Kidney epithelial cell (primary cell): ENCODE data around the gene FKBP4. TPM values are rescaled to one million over a fixed set of nuclear protein-coding genes. Genes with fewer than 3 reads are reported as not detected.

Experiments used
- DNase-seq: peaks from one replicate; pipeline ENCODE4 v3.0.0-alpha.2; 2010; ENCODE audit warnings: low read depth
- H3K27me3 ChIP-seq: 2 replicates; pipeline ENCODE4 v1.6.0; 2011; ENCODE audit warnings: low read length; ENCODE audit not compliant: control insufficient read depth, insufficient read depth
- H3K36me3 ChIP-seq: 2 replicates; pipeline ENCODE4 v1.5.1; 2011; ENCODE audit warnings: low read length; ENCODE audit not compliant: control insufficient read depth, insufficient read depth
- H3K4me3 ChIP-seq: 2 replicates; pipeline ENCODE4 v1.5.1; 2011; ENCODE audit warnings: low read depth, mild to moderate bottlenecking, control low read depth, low read length
- total RNA-seq: library from RNA; depleted of rRNA; stranded (reverse); fragments of >200 nt; gene quantifications from 2 replicates; pipeline ENCODE4 v1.2.3, GENCODE V29; 2015
- TF ChIP-seq, protein P1 (sequence below): IDR thresholded peaks from 2 replicates; pipeline ENCODE4 v1.5.1; 2011; ENCODE audit warnings: mild to moderate bottlenecking, moderate library complexity, low read length, control low read depth, inconsistent platforms; ENCODE audit not compliant: insufficient read depth, poor library complexity, severe bottlenecking

The FKBP4 gene
- total RNA-seq, 1 donor from 2014 or later, result 40.0 TPM

DNA sequence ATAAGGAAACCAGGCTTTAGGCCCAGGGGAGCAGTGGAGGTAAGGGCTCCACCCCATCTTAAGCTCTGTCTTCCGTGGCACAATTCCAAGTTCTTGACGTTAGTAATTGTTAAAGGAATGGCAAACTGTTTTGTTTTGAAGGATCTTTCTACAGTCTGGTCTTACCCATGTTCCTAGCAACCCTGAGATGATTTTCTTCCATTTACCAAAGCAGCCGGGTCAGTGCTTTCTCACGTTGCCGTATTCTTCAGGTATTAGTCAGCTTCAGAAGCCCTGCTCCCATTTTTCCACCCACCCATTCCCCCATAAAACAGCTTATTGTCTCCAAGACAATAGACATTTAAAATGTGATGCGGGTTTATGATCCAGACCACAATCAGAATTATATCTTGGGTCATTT lies 29.8 kb downstream of the FKBP4 start:
- no peak for DNase-seq
- no peaks in the 10 kb centered on the region for H3K27me3 ChIP-seq
- no peak overlapping the region for H3K4me3 ChIP-seq
- TF ChIP-seq, protein P1, sequence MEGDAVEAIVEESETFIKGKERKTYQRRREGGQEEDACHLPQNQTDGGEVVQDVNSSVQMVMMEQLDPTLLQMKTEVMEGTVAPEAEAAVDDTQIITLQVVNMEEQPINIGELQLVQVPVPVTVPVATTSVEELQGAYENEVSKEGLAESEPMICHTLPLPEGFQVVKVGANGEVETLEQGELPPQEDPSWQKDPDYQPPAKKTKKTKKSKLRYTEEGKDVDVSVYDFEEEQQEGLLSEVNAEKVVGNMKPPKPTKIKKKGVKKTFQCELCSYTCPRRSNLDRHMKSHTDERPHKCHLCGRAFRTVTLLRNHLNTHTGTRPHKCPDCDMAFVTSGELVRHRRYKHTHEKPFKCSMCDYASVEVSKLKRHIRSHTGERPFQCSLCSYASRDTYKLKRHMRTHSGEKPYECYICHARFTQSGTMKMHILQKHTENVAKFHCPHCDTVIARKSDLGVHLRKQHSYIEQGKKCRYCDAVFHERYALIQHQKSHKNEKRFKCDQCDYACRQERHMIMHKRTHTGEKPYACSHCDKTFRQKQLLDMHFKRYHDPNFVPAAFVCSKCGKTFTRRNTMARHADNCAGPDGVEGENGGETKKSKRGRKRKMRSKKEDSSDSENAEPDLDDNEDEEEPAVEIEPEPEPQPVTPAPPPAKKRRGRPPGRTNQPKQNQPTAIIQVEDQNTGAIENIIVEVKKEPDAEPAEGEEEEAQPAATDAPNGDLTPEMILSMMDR, result no peak
- peaks cover 1% of the 10 kb centered on the region for H3K36me3 ChIP-seq

DNA sequence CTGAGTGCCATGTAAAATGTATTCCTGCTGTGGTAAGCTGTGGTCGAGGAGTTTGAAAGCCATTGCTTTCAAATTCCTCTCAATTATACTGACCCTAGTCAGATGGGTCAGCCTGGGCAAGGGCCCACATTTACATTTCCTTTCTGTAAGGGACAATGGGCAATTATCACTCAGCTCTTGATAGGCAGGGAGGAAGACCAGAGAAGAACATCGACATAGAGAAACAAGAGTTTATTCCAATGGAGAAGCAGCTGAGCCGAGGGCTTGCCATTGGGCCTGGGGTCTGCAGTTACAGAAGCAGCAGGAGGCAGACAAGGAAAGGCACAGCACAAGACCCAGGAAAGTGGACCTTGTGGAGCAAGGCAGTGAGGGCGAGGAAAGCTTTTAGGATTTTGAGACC lies 30.4 kb downstream of the FKBP4 start:
- H3K36me3 ChIP-seq, result peaks cover 1% of the 10 kb centered on the region
- DNase-seq, result no peak
- no peaks in the 10 kb centered on the region for H3K27me3 ChIP-seq
- TF ChIP-seq, protein P1, result no peak
- H3K4me3 ChIP-seq, result no peak overlapping the region

DNA sequence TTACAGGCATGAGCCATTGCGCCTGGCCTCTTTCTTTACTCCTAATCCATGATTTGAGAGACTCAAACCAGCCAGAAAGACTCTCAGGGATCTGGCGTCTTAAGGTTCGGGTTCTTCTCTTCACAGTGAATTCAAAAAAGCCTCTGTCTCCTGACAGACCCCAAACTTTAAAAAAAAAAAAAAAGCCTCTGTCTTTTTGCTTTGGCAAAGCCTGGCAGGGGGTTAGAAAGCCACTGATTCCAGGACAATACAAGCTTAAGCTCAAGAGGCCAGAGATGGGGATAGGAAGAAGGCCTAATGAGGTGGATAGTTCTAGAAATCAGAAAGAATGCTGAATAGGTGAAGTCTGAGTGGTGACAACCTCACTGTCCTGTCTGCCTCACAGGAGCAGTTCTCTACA lies 31.3 kb downstream of the FKBP4 start:
- no peak for DNase-seq
- TF ChIP-seq, protein P1, result no peak
- H3K27me3 ChIP-seq, result no peaks in the 10 kb centered on the region
- peaks cover 1% of the 10 kb centered on the region for H3K36me3 ChIP-seq
- H3K4me3 ChIP-seq, result no peak overlapping the region

DNA sequence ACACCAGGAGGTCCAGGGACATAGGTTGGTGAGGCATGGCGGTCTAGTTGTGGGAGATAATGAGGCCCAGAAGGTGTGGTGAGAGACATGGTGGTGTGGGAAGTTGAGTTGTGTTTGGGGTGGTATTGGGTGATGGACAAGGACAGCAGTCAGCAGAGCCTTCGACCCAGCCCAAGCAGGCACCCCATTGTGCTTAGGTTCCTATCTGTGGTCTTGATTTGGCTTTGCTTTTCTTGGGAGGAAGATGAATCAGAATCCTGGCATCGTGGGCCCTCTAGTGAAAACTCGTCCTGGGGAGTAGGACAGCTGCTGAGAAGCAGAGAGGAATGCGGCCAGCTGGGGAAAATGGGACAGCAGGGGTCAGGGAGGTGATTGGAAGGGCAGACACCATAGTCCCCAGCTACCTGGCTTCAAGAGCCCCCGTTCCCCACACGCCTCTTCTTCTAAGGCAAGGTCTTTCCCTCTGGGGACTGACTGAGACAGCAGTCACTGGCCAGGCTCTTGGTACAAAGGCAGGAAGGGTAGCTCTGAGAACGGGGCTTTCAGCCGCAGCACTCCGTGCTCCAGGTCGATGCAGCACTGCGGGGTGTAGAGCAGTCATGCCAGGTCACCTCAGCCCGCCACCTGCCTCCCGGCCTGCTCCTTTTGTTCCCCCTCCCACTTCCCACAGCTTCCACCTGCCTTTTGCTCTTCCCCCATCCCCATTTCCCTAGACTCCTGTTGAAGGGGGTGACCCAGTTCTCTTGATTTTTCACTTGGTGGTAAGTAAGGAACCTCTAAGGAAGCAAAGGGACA lies 32.1 kb downstream of the FKBP4 start:
- TF ChIP-seq, protein P1, result no peak
- no peak for DNase-seq
- no peak overlapping the region for H3K4me3 ChIP-seq
- H3K36me3 ChIP-seq, result peaks cover 1% of the 10 kb centered on the region
- no peaks in the 10 kb centered on the region for H3K27me3 ChIP-seq

DNA sequence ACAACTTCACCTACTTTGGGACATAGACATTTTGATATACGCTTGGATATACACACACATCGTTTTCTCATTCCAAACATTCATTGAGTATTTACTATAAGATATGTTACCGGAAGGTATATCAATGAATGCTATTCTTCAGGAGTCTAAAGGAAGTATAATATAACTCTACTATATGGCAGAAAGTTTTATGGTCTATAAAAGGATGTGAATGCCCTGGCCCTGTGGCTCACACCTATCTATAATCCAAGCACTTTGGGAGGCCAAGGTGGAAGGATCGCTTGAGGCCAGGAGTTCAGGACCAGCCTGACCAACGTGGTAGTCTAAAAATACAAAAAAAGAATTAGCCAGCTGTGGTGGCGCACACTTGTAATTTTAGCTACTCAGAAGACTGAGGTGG lies 34.5 kb downstream of the FKBP4 start:
- H3K4me3 ChIP-seq, result no peak overlapping the region
- TF ChIP-seq, protein P1, result no peak
- DNase-seq, result no peak
- no peaks in the 10 kb centered on the region for H3K27me3 ChIP-seq
- H3K36me3 ChIP-seq, result no peaks in the 10 kb centered on the region

DNA sequence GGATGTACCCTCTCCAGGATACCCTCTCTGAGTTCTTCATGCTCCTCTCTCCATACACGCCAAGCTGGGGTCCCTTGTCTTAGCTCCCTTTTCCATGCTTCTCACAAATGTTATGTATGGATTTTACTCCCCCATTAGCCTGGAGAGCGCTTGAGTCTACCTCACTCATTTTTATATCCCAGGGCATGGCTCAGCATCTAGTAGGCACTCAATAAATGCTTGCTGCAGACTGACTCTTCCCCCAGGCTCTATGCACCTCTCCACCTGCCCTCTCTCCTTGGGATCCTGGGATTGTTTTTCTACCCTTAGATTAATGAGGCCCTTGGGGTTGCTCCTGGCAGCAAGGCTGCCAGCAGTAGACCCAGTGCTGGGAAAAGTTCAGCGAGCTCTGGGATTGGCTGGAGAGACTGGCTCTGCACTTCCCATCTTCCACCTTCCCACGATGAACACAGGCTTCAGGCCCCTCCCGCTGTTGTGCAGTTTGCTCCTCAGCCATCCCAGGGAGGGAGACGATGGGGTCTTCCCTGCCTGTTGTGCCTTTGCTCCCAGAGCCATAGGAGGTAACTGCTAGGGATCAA lies 37.9 kb downstream of the FKBP4 start:
- TF ChIP-seq, protein P1, result no peak
- peaks cover 11% of the 10 kb centered on the region for H3K27me3 ChIP-seq
- no peaks in the 10 kb centered on the region for H3K36me3 ChIP-seq
- no peak overlapping the region for H3K4me3 ChIP-seq
- DNase-seq, result no peak
